ENCODE results near the gene PTPRCAP.

DNA sequence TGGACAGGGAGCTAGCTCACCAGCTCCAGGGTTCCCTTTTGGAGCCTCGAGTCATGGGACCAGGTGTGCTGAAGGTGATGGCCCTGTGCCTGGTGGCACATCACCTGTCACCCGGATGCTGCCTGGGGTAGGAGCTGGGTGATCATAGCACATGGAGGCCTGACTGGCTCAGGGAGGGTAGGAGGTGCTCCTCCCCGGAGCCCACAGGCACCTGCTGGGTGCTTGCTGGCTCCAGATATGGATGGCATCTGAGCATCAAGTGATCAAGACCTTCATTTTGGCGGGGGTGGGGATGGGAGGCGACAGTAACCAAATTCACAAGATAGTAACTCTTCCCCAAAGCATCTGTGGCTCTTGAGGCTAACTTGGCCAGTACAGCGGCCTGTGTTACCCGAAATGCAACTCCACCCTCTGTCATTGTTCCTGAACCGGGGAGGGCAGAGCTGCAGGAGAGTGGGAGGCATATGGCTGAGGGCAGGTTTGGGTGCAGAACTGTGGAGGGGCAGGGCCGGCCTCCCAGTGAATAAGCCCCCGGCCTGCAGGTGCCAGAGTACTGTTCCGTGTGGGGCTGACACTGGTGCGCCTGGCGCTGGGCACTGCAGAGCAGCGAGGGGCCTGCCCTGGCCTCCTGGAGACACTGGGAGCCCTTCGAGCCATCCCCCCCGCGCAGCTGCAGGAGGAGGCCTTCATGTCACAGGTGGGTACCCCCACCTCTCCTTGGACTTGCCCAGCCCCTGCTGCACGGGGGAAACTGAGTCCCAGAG is 28.9 kb downstream of the PTPRCAP start:
- TF ChIP-seq EZH2 (IDR thresholded peaks at IDR 0.05; ENCODE audit: insufficient read depth, poor library complexity, severe bottlenecking) (no peak), EZH2phosphoT487 (IDR thresholded peaks at IDR 0.05; ENCODE audit: insufficient read depth, low read depth) (no peak)

Data from GM23248 (cell line).